ENCODE measurements around the gene DPP10.

DPP10 gene

GRCh38 chr2:115533081-115533480 is 1090.6 kb downstream of the DPP10 start:
- H3K9ac ChIP-seq (ENCODE audit: insufficient read length, low read depth) = no peak overlapping the region
- H3K4me3 ChIP-seq (ENCODE audit: insufficient read length, low read depth) = no peak overlapping the region
- no peaks in the 10 kb centered on the region for H3K4me1 ChIP-seq (ENCODE audit: insufficient read depth, insufficient read length)
- H3K27me3 ChIP-seq (ENCODE audit: insufficient read depth, insufficient read length) = no peaks in the 10 kb centered on the region
- no peaks in the 10 kb centered on the region for H3K9me3 ChIP-seq (ENCODE audit: insufficient read depth, low read length)
- no peak for DNase-seq (ENCODE audit: low read depth, low spot score)
- no peaks in the 10 kb centered on the region for H3K36me3 ChIP-seq (ENCODE audit: insufficient read depth, insufficient read length, low read length)
- no peak for TF ChIP-seq YY1 (IDR thresholded peaks at IDR 0.05; ENCODE audit: insufficient read depth, insufficient read length)
- no peak for TF ChIP-seq SUZ12 (IDR thresholded peaks at IDR 0.05; ENCODE audit: extremely low read depth, insufficient read depth, insufficient read length)
- TF ChIP-seq ZNF274 (IDR thresholded peaks at IDR 0.05; ENCODE audit: low read depth, low read length) = no peak

- no peak overlapping the region for H3K4me3 ChIP-seq (ENCODE audit: insufficient read length, low read depth)
- TF ChIP-seq YY1 (IDR thresholded peaks at IDR 0.05; ENCODE audit: insufficient read depth, insufficient read length) (no peak), SUZ12 (IDR thresholded peaks at IDR 0.05; ENCODE audit: extremely low read depth, insufficient read depth, insufficient read length) (no peak), ZNF274 (IDR thresholded peaks at IDR 0.05; ENCODE audit: low read depth, low read length) (no peak)
- no peaks in the 10 kb centered on the region for H3K27me3 ChIP-seq (ENCODE audit: insufficient read depth, insufficient read length)
- H3K36me3 ChIP-seq (ENCODE audit: insufficient read depth, insufficient read length, low read length) = no peaks in the 10 kb centered on the region
- H3K9ac ChIP-seq (ENCODE audit: insufficient read length, low read depth) = no peak overlapping the region
- no peaks in the 10 kb centered on the region for H3K9me3 ChIP-seq (ENCODE audit: insufficient read depth, low read length)
- H3K4me1 ChIP-seq (ENCODE audit: insufficient read depth, insufficient read length) = no peaks in the 10 kb centered on the region
- DNase-seq (ENCODE audit: low read depth, low spot score) = no peak
Observed at GRCh38 chr2:115541814-115542213, 1099.4 kb downstream of the DPP10 start.

- Histone ChIP-seq H3K9ac (ENCODE audit: insufficient read length, low read depth) (no peak overlapping the region), H3K36me3 (ENCODE audit: insufficient read depth, insufficient read length, low read length) (no peaks in the 10 kb centered on the region), H3K9me3 (ENCODE audit: insufficient read depth, low read length) (no peaks in the 10 kb centered on the region), H3K27me3 (ENCODE audit: insufficient read depth, insufficient read length) (no peaks in the 10 kb centered on the region), H3K4me1 (ENCODE audit: insufficient read depth, insufficient read length) (no peaks in the 10 kb centered on the region), H3K4me3 (ENCODE audit: insufficient read length, low read depth) (no peak overlapping the region)
- TF ChIP-seq SUZ12 (IDR thresholded peaks at IDR 0.05; ENCODE audit: extremely low read depth, insufficient read depth, insufficient read length) = no peak
- TF ChIP-seq ZNF274 (IDR thresholded peaks at IDR 0.05; ENCODE audit: low read depth, low read length) = no peak
- TF ChIP-seq YY1 (IDR thresholded peaks at IDR 0.05; ENCODE audit: insufficient read depth, insufficient read length) = no peak
- no peak for DNase-seq (ENCODE audit: low read depth, low spot score)
Observed at GRCh38 chr2:115542331-115542730, 1099.9 kb downstream of the DPP10 start.

- Histone ChIP-seq H3K27me3 (ENCODE audit: insufficient read depth, insufficient read length) (no peaks in the 10 kb centered on the region), H3K9me3 (ENCODE audit: insufficient read depth, low read length) (no peaks in the 10 kb centered on the region), H3K4me3 (ENCODE audit: insufficient read length, low read depth) (no peak overlapping the region), H3K4me1 (ENCODE audit: insufficient read depth, insufficient read length) (no peaks in the 10 kb centered on the region), H3K36me3 (ENCODE audit: insufficient read depth, insufficient read length, low read length) (no peaks in the 10 kb centered on the region), H3K9ac (ENCODE audit: insufficient read length, low read depth) (no peak overlapping the region)
- no peak for TF ChIP-seq ZNF274 (IDR thresholded peaks at IDR 0.05; ENCODE audit: low read depth, low read length)
- no peak for TF ChIP-seq YY1 (IDR thresholded peaks at IDR 0.05; ENCODE audit: insufficient read depth, insufficient read length)
- TF ChIP-seq SUZ12 (IDR thresholded peaks at IDR 0.05; ENCODE audit: extremely low read depth, insufficient read depth, insufficient read length) = no peak
- no peak for DNase-seq (ENCODE audit: low read depth, low spot score)
Observed at GRCh38 chr2:115543024-115543423, 1100.6 kb downstream of the DPP10 start.

- Histone ChIP-seq H3K36me3 (ENCODE audit: insufficient read depth, insufficient read length, low read length) (no peaks in the 10 kb centered on the region), H3K9me3 (ENCODE audit: insufficient read depth, low read length) (no peaks in the 10 kb centered on the region), H3K9ac (ENCODE audit: insufficient read length, low read depth) (no peak overlapping the region), H3K27me3 (ENCODE audit: insufficient read depth, insufficient read length) (no peaks in the 10 kb centered on the region), H3K4me3 (ENCODE audit: insufficient read length, low read depth) (no peak overlapping the region), H3K4me1 (ENCODE audit: insufficient read depth, insufficient read length) (no peaks in the 10 kb centered on the region)
- TF ChIP-seq ZNF274 (IDR thresholded peaks at IDR 0.05; ENCODE audit: low read depth, low read length) (no peak), YY1 (IDR thresholded peaks at IDR 0.05; ENCODE audit: insufficient read depth, insufficient read length) (no peak), SUZ12 (IDR thresholded peaks at IDR 0.05; ENCODE audit: extremely low read depth, insufficient read depth, insufficient read length) (no peak)
- DNase-seq (ENCODE audit: low read depth, low spot score) = no peak
Observed at GRCh38 chr2:115543461-115543860, 1101.0 kb downstream of the DPP10 start.

- H3K9me3 ChIP-seq (ENCODE audit: insufficient read depth, low read length) = no peaks in the 10 kb centered on the region
- no peak for DNase-seq (ENCODE audit: low read depth, low spot score)
Observed at GRCh38 chr2:115549611-115550130, 1107.2 kb downstream of the DPP10 start.

GRCh38 chr2:115552726-115553125 is 1110.3 kb downstream of the DPP10 start:
- Histone ChIP-seq H3K9me3 (ENCODE audit: insufficient read depth, low read length) (no peaks in the 10 kb centered on the region), H3K4me3 (ENCODE audit: insufficient read length, low read depth) (no peak overlapping the region), H3K9ac (ENCODE audit: insufficient read length, low read depth) (no peak overlapping the region), H3K27me3 (ENCODE audit: insufficient read depth, insufficient read length) (no peaks in the 10 kb centered on the region), H3K36me3 (ENCODE audit: insufficient read depth, insufficient read length, low read length) (no peaks in the 10 kb centered on the region), H3K4me1 (ENCODE audit: insufficient read depth, insufficient read length) (no peaks in the 10 kb centered on the region)
- TF ChIP-seq SUZ12 (IDR thresholded peaks at IDR 0.05; ENCODE audit: extremely low read depth, insufficient read depth, insufficient read length) = no peak
- TF ChIP-seq ZNF274 (IDR thresholded peaks at IDR 0.05; ENCODE audit: low read depth, low read length) = no peak
- no peak for TF ChIP-seq YY1 (IDR thresholded peaks at IDR 0.05; ENCODE audit: insufficient read depth, insufficient read length)
- no peak for DNase-seq (ENCODE audit: low read depth, low spot score)

More at GRCh38 chr2:115549611-115550130, 1107.2 kb downstream of the DPP10 start:
- no peaks in the 10 kb centered on the region for H3K36me3 ChIP-seq (ENCODE audit: insufficient read depth, insufficient read length, low read length)
- no peak overlapping the region for H3K9ac ChIP-seq (ENCODE audit: insufficient read length, low read depth)
- H3K27me3 ChIP-seq (ENCODE audit: insufficient read depth, insufficient read length) = no peaks in the 10 kb centered on the region
- no peak overlapping the region for H3K4me3 ChIP-seq (ENCODE audit: insufficient read length, low read depth)
- no peaks in the 10 kb centered on the region for H3K4me1 ChIP-seq (ENCODE audit: insufficient read depth, insufficient read length)
- TF ChIP-seq ZNF274 (IDR thresholded peaks at IDR 0.05; ENCODE audit: low read depth, low read length) = no peak
- TF ChIP-seq YY1 (IDR thresholded peaks at IDR 0.05; ENCODE audit: insufficient read depth, insufficient read length) = no peak
- TF ChIP-seq SUZ12 (IDR thresholded peaks at IDR 0.05; ENCODE audit: extremely low read depth, insufficient read depth, insufficient read length) = no peak

All from NT2/D1 (cell line).